ENCODE results near the gene ASCC1.

DNA sequence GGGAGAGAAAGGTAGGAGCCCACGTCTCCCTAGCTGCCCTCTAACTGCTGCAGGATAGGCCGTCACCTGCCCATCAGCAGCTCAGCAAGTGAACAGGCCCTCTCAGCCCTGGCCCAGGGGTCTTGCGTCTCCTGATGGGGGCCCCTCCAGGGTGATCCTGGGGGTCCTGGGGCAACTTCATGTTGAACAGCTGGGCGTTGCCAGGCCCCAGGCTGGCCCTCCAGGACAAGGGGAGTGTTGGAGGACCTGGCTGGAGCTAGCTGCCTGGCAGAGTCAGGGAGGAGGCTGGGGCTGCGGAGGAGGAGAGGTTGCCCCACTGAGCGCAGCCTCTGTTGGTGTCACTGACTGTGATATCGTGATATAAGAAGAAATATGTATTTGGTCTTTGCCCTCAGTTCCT, 162.4 kb downstream of the ASCC1 start:
- TF ChIP-seq, protein P1, sequence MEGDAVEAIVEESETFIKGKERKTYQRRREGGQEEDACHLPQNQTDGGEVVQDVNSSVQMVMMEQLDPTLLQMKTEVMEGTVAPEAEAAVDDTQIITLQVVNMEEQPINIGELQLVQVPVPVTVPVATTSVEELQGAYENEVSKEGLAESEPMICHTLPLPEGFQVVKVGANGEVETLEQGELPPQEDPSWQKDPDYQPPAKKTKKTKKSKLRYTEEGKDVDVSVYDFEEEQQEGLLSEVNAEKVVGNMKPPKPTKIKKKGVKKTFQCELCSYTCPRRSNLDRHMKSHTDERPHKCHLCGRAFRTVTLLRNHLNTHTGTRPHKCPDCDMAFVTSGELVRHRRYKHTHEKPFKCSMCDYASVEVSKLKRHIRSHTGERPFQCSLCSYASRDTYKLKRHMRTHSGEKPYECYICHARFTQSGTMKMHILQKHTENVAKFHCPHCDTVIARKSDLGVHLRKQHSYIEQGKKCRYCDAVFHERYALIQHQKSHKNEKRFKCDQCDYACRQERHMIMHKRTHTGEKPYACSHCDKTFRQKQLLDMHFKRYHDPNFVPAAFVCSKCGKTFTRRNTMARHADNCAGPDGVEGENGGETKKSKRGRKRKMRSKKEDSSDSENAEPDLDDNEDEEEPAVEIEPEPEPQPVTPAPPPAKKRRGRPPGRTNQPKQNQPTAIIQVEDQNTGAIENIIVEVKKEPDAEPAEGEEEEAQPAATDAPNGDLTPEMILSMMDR (IDR thresholded peaks at IDR 0.05 in 8 of 11, conservative IDR thresholded peaks at IDR 0.05 in 3 of 11): no peak
- TF ChIP-seq POLR2AphosphoS5 (IDR thresholded peaks at IDR 0.05) (no peak), POLR2A (IDR thresholded peaks at IDR 0.05) (no peak)

All from spleen (tissue), 7 donors.